ENCODE data around the gene IKZF4. TPM values are rescaled to one million over a fixed set of nuclear protein-coding genes. Genes with fewer than 3 reads are reported as not detected.
A peak's percentile ranks its signal among the peaks of the same experiment; 100 is the strongest.

The IKZF4 gene
- total and polyA plus RNA-seq, 10 of the 15 experiments (the other 5 are each of a cell fraction or from before 2014, with no cell fraction given): 0.74 to 5.5 (median 1.1) TPM

GRCh38 chr12:56010111-56010570, 10.7 kb upstream of the IKZF4 start:
- Histone ChIP-seq H3K79me2 (ENCODE audit: control insufficient read depth, insufficient read depth, low read length) (no peaks in the 10 kb centered on the region), H3K4me2 (ENCODE audit: control insufficient read depth, insufficient read depth) (no peak overlapping the region), H3K9ac (ENCODE audit: control insufficient read depth, insufficient read depth, low read length) (no peak overlapping the region), H3K4me1 (ENCODE audit: control insufficient read depth, insufficient read depth, low read length) (no peaks in the 10 kb centered on the region), H3K4me3 (no peak overlapping the region), H2AFZ (ENCODE audit: control insufficient read depth, low read depth, low read length) (no peak overlapping the region), H3K9me3 (replicated peaks; ENCODE audit: control insufficient read depth, insufficient read depth, low read length) (no peaks in the 10 kb centered on the region), H3K27me3 (replicated peaks in 1 of 2; ENCODE audit: control insufficient read depth in 2 of 2, insufficient read depth in 2 of 2, low read length in 1 of 2) (no peaks in the 10 kb centered on the region), H4K20me1 (ENCODE audit: control insufficient read depth, insufficient read depth) (no peaks in the 10 kb centered on the region), H3K27ac (ENCODE audit: control insufficient read depth, insufficient read depth) (no peak overlapping the region), H3K36me3 (ENCODE audit: control insufficient read depth in 2 of 2, insufficient read depth in 2 of 2, low read length in 1 of 2) (no peaks in the 10 kb centered on the region)
- ChIA-PET SMC1A (ENCODE audit: uncharacterized antibody, unreplicated experiment) (interaction anchor here (0.6 to 2.0 kb wide), 7 partner anchors 13 to 272 kb away, joined by 3 to 6 read pairs (median 4); partner anchors contain the start of gene SUOX), CTCF (interaction anchor here (1.1 to 2.4 kb wide), 4 partner anchors 13 to 272 kb away, joined by 3 to 15 read pairs (median 8); partner anchors contain the start of gene SUOX), RAD21 (ENCODE audit: unreplicated experiment) (interaction anchor here (1.2 to 1.6 kb wide), 2 partner anchors 13 to 19 kb away, joined by 4 to 8 read pairs; partner anchors contain the start of gene SUOX), POLR2A (interaction anchor here (0.7 to 1.6 kb wide), 3 partner anchors 12 to 85 kb away, joined by 3 to 6 read pairs (median 3); partner anchors contain the start of gene SUOX)
- 52% methylated on average over 2 of the region's 2 CpGs for WGBS (ENCODE audit: insufficient coverage, insufficient replicate concordance, low lambda C conversion rate, missing lambda C conversion rate)
- ATAC-seq (no peak), FAIRE-seq (no peak), DNase-seq (ENCODE audit: low read depth, low spot score) (no peak)
- intact Hi-C loops (cut with micrococcal nuclease; ENCODE audit: unreplicated experiment): no loop called here
- in situ Hi-C loops (cut with MboI): no loop called here
- BruUV-seq (replicated peaks): TSS peak; percentile 69
- TF ChIP-seq ZSCAN29 (IDR thresholded peaks at IDR 0.05) (no peak), CREB1 (IDR thresholded peaks at IDR 0.05; ENCODE audit: low read depth) (no peak), PAX8 (IDR thresholded peaks at IDR 0.05) (no peak), TARDBP (IDR thresholded peaks at IDR 0.05; ENCODE audit: borderline replicate concordance) (no peak), EZH2 (IDR thresholded peaks at IDR 0.05; ENCODE audit: borderline replicate concordance, control insufficient read depth, low read depth, low read length) (no peak), ESRRA (IDR thresholded peaks at IDR 0.05; ENCODE audit: low read length) (no peak), SKIL (IDR thresholded peaks at IDR 0.05; ENCODE audit: low read depth, poor library complexity, severe bottlenecking) (no peak), YBX1 (IDR thresholded peaks at IDR 0.05) (no peak), POLR2AphosphoS5 (IDR thresholded peaks at IDR 0.05; ENCODE audit: low read length) (no peak), STAT1 (conservative IDR thresholded peaks at IDR 0.05) (no peak), ZNF592 (IDR thresholded peaks at IDR 0.05) (no peak), FOXM1 (IDR thresholded peaks at IDR 0.05; ENCODE audit: low read depth, low read length) (no peak)

Measured in GM12878 (cell line).